ENCODE measurements around the gene LRRK1.

- no peak for TF ChIP-seq CTCF (IDR thresholded peaks at IDR 0.05)
- TF ChIP-seq POLR2A (IDR thresholded peaks at IDR 0.05), result no peak
Observed at GRCh38 chr15:101103598-101103997, 184.4 kb downstream of the LRRK1 start.

Data from prostate gland (tissue), 2 donors.